K562 (cell line): ENCODE data around the gene VARS1. TPM values are rescaled to one million over a fixed set of nuclear protein-coding genes. Genes with fewer than 3 reads are reported as not detected.
A peak's percentile ranks its signal among the peaks of the same experiment; 100 is the strongest.

Experiments used
- ELF1 ChIP-seq: fragments of 200-800 bp; sonication (Bioruptor generic); IDR thresholded peaks from 2 replicates; pipeline ENCODE4 v1.6.1; 2016; ENCODE audit warnings: missing genetic modification characterization, missing compliant biosample characterization
- EP300 ChIP-seq: IDR thresholded peaks from 2 replicates; pipeline ENCODE4 v1.6.1; 2012; ENCODE audit warnings: low read length, improper control_type of control experiment
- FOXM1 ChIP-seq, 2 experiments: fragments of 450-650 bp in 1 of 2; sonication (generic) in 1 of 2; formaldehyde crosslinking in 1 of 2; IDR thresholded peaks; 2 replicates each; pipeline versions ENCODE4 v1.6.1 to v1.9.0; 2017 to 2022; ENCODE audit warnings: low read depth in 2 of 2, mild to moderate bottlenecking in 2 of 2, missing genetic modification reagents in 1 of 2, moderate library complexity in 1 of 2
- JUND ChIP-seq, 2 experiments: IDR thresholded peaks; 2 replicates in 1 of 2; 3 replicates in 1 of 2; pipeline ENCODE4 v1.6.1; 2011; ENCODE audit warnings: borderline replicate concordance in 2 of 2, low read depth in 2 of 2, low read length in 2 of 2, improper control_type of control experiment in 1 of 2, missing biosample characterization in 1 of 2, missing genetic modification characterization in 1 of 2, missing genetic modification reagents in 1 of 2
- MAZ ChIP-seq, 2 experiments: fragments of 450-650 bp in 1 of 2; sonication (generic) in 1 of 2; formaldehyde crosslinking; IDR thresholded peaks in 1 of 2; conservative IDR thresholded peaks in 1 of 2; 2 replicates each; pipeline versions ENCODE4 v1.4.0 to v1.5.0; 2020; ENCODE audit warnings: mild to moderate bottlenecking in 1 of 2, missing genetic modification reagents in 1 of 2
- RBM22 ChIP-seq: fragments of 200-400 bp; formaldehyde crosslinking; IDR thresholded peaks from 2 replicates; pipeline ENCODE4 v1.6.1; 2018; ENCODE audit warnings: low read length, low read depth; ENCODE audit not compliant: poor library complexity, severe bottlenecking
- SETDB1 ChIP-seq: IDR thresholded peaks from one replicate; pipeline ENCODE4 v1.6.1; 2012; ENCODE audit warnings: low read length, control low read depth, inconsistent platforms
- ZNF592 ChIP-seq: fragments of 450-650 bp; IDR thresholded peaks from 2 replicates; pipeline ENCODE4 v1.6.1; 2017; ENCODE audit warnings: antibody characterized with exemption, mild to moderate bottlenecking
- ZNF77 ChIP-seq: fragments of 250-450 bp; sonication (Bioruptor Pico); IDR thresholded peaks from 2 replicates; pipeline ENCODE4 v1.5.0; 2020
- polyA plus RNA-seq, 8 experiments: library from polyadenylated mRNA; depleted of rRNA in 4 of 8; stranded (reverse) in 5 of 8; unstranded in 3 of 8; fragments of >200 nt; fragmentation: Nextera tagmentation in 2 of 8; fragmentation: Illumina TruSeq in 1 of 8; extraction: Ambion mirVana in 2 of 8; extraction: Trizol in 1 of 8; gene quantifications; 2 replicates each; pipeline versions ENCODE4 v1.2.1 to v1.2.3, GENCODE V29; 2011 to 2014; ENCODE audit warnings: inconsistent platforms in 1 of 8, missing spikeins in 1 of 8
- total RNA-seq, 7 experiments: library from RNA; depleted of rRNA in 6 of 7; stranded (reverse); fragments of >200 nt in 6 of 7; fragmentation: Illumina TruSeq in 2 of 7; extraction: Trizol in 2 of 7; gene quantifications; 2 replicates each; pipeline versions ENCODE4 v1.2.1 to v1.2.3, GENCODE V29; 2011 to 2021; ENCODE audit warnings: low replicate concordance in 1 of 7
- TF ChIP-seq, protein P1 (sequence below): fragments of 450-650 bp; IDR thresholded peaks from 2 replicates; pipeline ENCODE4 v1.6.1; 2016; ENCODE audit warnings: mild to moderate bottlenecking, moderate library complexity

VARS1 gene
- total and polyA plus RNA-seq, 9 of the 15 experiments (the other 6 are each of a cell fraction or from before 2014, with no cell fraction given) = 2.9 to 488 (median 130) TPM

- TF ChIP-seq ZNF592 (no peak), MAZ (CRISPR knock-in tag; conservative IDR thresholded peaks at IDR 0.05 in 1 of 2, IDR thresholded peaks at IDR 0.05 in 1 of 2) (0 out of 4 replicates have a peak, but pooled peaks of 1 of the 2 experiments have one; percentile 25), SETDB1 (no peak), EP300 (no peak), RBM22 (peak; percentile 30), ZNF77 (CRISPR knock-in tag) (no peak), JUND (IDR thresholded peaks at IDR 0.05; ENCODE audit: borderline replicate concordance, low read depth, low read length) (no peak), JUND (tag; IDR thresholded peaks at IDR 0.05; ENCODE audit: borderline replicate concordance, low read depth, low read length) (no peak), ELF1 (tag) (no peak), FOXM1 (IDR thresholded peaks at IDR 0.05; ENCODE audit: low read depth) (no peak), FOXM1 (CRISPR knock-in tag; IDR thresholded peaks at IDR 0.05; ENCODE audit: low read depth) (no peak)
- TF ChIP-seq, protein P1, sequence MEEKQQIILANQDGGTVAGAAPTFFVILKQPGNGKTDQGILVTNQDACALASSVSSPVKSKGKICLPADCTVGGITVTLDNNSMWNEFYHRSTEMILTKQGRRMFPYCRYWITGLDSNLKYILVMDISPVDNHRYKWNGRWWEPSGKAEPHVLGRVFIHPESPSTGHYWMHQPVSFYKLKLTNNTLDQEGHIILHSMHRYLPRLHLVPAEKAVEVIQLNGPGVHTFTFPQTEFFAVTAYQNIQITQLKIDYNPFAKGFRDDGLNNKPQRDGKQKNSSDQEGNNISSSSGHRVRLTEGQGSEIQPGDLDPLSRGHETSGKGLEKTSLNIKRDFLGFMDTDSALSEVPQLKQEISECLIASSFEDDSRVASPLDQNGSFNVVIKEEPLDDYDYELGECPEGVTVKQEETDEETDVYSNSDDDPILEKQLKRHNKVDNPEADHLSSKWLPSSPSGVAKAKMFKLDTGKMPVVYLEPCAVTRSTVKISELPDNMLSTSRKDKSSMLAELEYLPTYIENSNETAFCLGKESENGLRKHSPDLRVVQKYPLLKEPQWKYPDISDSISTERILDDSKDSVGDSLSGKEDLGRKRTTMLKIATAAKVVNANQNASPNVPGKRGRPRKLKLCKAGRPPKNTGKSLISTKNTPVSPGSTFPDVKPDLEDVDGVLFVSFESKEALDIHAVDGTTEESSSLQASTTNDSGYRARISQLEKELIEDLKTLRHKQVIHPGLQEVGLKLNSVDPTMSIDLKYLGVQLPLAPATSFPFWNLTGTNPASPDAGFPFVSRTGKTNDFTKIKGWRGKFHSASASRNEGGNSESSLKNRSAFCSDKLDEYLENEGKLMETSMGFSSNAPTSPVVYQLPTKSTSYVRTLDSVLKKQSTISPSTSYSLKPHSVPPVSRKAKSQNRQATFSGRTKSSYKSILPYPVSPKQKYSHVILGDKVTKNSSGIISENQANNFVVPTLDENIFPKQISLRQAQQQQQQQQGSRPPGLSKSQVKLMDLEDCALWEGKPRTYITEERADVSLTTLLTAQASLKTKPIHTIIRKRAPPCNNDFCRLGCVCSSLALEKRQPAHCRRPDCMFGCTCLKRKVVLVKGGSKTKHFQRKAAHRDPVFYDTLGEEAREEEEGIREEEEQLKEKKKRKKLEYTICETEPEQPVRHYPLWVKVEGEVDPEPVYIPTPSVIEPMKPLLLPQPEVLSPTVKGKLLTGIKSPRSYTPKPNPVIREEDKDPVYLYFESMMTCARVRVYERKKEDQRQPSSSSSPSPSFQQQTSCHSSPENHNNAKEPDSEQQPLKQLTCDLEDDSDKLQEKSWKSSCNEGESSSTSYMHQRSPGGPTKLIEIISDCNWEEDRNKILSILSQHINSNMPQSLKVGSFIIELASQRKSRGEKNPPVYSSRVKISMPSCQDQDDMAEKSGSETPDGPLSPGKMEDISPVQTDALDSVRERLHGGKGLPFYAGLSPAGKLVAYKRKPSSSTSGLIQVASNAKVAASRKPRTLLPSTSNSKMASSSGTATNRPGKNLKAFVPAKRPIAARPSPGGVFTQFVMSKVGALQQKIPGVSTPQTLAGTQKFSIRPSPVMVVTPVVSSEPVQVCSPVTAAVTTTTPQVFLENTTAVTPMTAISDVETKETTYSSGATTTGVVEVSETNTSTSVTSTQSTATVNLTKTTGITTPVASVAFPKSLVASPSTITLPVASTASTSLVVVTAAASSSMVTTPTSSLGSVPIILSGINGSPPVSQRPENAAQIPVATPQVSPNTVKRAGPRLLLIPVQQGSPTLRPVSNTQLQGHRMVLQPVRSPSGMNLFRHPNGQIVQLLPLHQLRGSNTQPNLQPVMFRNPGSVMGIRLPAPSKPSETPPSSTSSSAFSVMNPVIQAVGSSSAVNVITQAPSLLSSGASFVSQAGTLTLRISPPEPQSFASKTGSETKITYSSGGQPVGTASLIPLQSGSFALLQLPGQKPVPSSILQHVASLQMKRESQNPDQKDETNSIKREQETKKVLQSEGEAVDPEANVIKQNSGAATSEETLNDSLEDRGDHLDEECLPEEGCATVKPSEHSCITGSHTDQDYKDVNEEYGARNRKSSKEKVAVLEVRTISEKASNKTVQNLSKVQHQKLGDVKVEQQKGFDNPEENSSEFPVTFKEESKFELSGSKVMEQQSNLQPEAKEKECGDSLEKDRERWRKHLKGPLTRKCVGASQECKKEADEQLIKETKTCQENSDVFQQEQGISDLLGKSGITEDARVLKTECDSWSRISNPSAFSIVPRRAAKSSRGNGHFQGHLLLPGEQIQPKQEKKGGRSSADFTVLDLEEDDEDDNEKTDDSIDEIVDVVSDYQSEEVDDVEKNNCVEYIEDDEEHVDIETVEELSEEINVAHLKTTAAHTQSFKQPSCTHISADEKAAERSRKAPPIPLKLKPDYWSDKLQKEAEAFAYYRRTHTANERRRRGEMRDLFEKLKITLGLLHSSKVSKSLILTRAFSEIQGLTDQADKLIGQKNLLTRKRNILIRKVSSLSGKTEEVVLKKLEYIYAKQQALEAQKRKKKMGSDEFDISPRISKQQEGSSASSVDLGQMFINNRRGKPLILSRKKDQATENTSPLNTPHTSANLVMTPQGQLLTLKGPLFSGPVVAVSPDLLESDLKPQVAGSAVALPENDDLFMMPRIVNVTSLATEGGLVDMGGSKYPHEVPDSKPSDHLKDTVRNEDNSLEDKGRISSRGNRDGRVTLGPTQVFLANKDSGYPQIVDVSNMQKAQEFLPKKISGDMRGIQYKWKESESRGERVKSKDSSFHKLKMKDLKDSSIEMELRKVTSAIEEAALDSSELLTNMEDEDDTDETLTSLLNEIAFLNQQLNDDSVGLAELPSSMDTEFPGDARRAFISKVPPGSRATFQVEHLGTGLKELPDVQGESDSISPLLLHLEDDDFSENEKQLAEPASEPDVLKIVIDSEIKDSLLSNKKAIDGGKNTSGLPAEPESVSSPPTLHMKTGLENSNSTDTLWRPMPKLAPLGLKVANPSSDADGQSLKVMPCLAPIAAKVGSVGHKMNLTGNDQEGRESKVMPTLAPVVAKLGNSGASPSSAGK = no peak
Measured at GRCh38 chr6:31782126-31782855, 13.3 kb downstream of the VARS1 start (continued).
